ENCODE measurements around the gene SLC25A19.

The SLC25A19 gene

DNA sequence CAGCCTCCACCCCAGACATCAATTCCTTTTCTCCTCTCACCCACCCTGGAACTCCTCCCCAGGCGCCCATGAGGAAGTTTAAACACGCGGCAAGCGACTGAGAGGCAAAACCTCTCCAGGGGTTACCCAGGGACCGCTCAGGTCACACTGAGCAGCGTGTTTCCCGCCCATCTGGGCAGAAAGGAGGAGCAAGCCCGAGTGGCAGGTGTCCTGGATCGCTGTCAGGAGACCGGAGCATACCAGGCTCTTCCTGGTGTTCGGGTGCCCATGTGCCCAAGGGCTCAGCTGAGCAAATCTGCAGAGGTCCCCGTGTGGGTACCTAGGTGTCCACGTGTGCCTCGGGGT is 491 bp downstream of the SLC25A19 start:
- Histone ChIP-seq H3K4me1 (ENCODE audit: insufficient read depth, low read length, poor library complexity, severe bottlenecking) (peaks cover 10% of the 10 kb centered on the region), H2AFZ (ENCODE audit: low read length) (peak overlapping the region; percentile 83), H3K9ac (ENCODE audit: low read depth, low read length, poor library complexity, severe bottlenecking) (peak overlapping the region; percentile 66), H3K9me3 (ENCODE audit: insufficient read depth, low read depth, low read length) (no peaks in the 10 kb centered on the region), H4K20me1 (ENCODE audit: insufficient read depth, low read length, poor library complexity, severe bottlenecking) (no peaks in the 10 kb centered on the region), H3K79me2 (ENCODE audit: insufficient read depth, low read length) (peaks cover 20% of the 10 kb centered on the region; the same call in 1 of the 2 replicates), H3K36me3 (ENCODE audit: insufficient read depth, low read length) (peaks cover 5% of the 10 kb centered on the region; the same call in 1 of the 2 replicates), H3K9me2 (replicated peaks; ENCODE audit: low read depth, low read length) (no peaks in the 10 kb centered on the region), H3K4me3 (ENCODE audit: low read length, poor library complexity, severe bottlenecking) (peak overlapping the region; percentile 81), H3K27me3 (ENCODE audit: insufficient read depth, low read length, poor library complexity, severe bottlenecking) (no peaks in the 10 kb centered on the region), H3F3A (ENCODE audit: low read depth) (0 out of 2 replicates have a peak, but pooled peaks cover 4% of the 10 kb centered on the region), H3K4me2 (ENCODE audit: low read depth, low read length, poor library complexity, severe bottlenecking) (peak overlapping the region; percentile 81)
- no peak for TF ChIP-seq EZH2phosphoT487 (IDR thresholded peaks at IDR 0.05; ENCODE audit: borderline replicate concordance)
- TF ChIP-seq, protein P1, sequence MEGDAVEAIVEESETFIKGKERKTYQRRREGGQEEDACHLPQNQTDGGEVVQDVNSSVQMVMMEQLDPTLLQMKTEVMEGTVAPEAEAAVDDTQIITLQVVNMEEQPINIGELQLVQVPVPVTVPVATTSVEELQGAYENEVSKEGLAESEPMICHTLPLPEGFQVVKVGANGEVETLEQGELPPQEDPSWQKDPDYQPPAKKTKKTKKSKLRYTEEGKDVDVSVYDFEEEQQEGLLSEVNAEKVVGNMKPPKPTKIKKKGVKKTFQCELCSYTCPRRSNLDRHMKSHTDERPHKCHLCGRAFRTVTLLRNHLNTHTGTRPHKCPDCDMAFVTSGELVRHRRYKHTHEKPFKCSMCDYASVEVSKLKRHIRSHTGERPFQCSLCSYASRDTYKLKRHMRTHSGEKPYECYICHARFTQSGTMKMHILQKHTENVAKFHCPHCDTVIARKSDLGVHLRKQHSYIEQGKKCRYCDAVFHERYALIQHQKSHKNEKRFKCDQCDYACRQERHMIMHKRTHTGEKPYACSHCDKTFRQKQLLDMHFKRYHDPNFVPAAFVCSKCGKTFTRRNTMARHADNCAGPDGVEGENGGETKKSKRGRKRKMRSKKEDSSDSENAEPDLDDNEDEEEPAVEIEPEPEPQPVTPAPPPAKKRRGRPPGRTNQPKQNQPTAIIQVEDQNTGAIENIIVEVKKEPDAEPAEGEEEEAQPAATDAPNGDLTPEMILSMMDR (conservative IDR thresholded peaks at IDR 0.05; ENCODE audit: low read length): no peak

DNA sequence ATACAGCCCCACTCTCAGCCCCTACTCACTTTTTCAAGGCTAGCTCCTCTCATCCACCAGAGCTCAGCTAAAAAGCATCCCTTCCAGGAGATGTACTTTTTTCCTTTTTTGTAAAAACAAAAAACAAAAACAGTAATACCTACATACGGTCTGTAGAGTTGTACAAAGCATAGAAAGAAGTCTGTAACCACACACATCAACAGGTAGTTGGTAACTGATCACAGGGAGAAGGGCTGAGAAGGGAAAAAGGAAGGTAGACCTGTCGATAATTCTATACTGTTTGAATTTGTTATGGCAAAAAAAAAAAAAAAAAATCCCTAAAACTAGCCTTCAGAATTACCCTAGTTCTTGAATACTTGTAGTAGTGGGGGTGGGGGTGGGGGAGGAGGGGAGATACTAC is 874 bp downstream of the SLC25A19 start:
- H3K36me3 ChIP-seq (ENCODE audit: insufficient read depth, low read length): peaks cover 5% of the 10 kb centered on the region; the same call in 1 of the 2 replicates
- TF ChIP-seq, protein P1 (conservative IDR thresholded peaks at IDR 0.05; ENCODE audit: low read length): no peak
- no peak for TF ChIP-seq EZH2phosphoT487 (IDR thresholded peaks at IDR 0.05; ENCODE audit: borderline replicate concordance)
- no peaks in the 10 kb centered on the region for H3K9me3 ChIP-seq (ENCODE audit: insufficient read depth, low read depth, low read length)
- no peaks in the 10 kb centered on the region for H3K27me3 ChIP-seq (ENCODE audit: insufficient read depth, low read length, poor library complexity, severe bottlenecking)
- H2AFZ ChIP-seq (ENCODE audit: low read length): peak overlapping the region; percentile 83; the same call in 1 of the 2 replicates
- peaks cover 10% of the 10 kb centered on the region for H3K4me1 ChIP-seq (ENCODE audit: insufficient read depth, low read length, poor library complexity, severe bottlenecking)
- no peaks in the 10 kb centered on the region for H3K9me2 ChIP-seq (replicated peaks; ENCODE audit: low read depth, low read length)
- H4K20me1 ChIP-seq (ENCODE audit: insufficient read depth, low read length, poor library complexity, severe bottlenecking): no peaks in the 10 kb centered on the region
- peaks cover 20% of the 10 kb centered on the region; the same call in 1 of the 2 replicates for H3K79me2 ChIP-seq (ENCODE audit: insufficient read depth, low read length)
- H3K9ac ChIP-seq (ENCODE audit: low read depth, low read length, poor library complexity, severe bottlenecking): peak overlapping the region; percentile 66
- H3K4me2 ChIP-seq (ENCODE audit: low read depth, low read length, poor library complexity, severe bottlenecking): peak overlapping the region; percentile 81
- H3K4me3 ChIP-seq (ENCODE audit: low read length, poor library complexity, severe bottlenecking): peak overlapping the region; percentile 81
- H3F3A ChIP-seq (ENCODE audit: low read depth): 0 out of 2 replicates have a peak, but pooled peaks cover 4% of the 10 kb centered on the region

DNA sequence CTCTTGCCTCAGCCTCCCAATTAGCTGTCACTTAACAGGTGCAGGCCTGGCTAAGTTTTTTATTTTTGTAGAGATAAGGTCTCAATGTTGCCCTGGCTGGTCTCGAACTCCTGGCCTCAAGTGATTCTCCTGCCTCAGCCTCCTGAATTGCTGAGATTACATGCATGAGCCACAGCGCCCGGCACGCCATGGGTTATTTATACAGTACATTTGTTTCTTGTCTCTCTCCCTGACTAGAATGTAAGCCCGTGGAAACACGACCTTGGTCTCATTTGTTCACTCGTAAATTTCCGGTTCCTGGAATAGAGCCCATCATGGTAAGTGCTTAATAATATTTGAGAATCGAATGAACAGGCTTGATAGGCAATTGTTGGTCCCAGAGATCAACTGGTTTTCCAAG is 2.0 kb downstream of the SLC25A19 start:
- Histone ChIP-seq H3K4me3 (ENCODE audit: low read length, poor library complexity, severe bottlenecking) (no peak overlapping the region), H3K27me3 (ENCODE audit: insufficient read depth, low read length, poor library complexity, severe bottlenecking) (no peaks in the 10 kb centered on the region), H3K4me2 (ENCODE audit: low read depth, low read length, poor library complexity, severe bottlenecking) (peak overlapping the region; percentile 35), H3K9me3 (ENCODE audit: insufficient read depth, low read depth, low read length) (no peaks in the 10 kb centered on the region), H3K9me2 (replicated peaks; ENCODE audit: low read depth, low read length) (no peaks in the 10 kb centered on the region), H4K20me1 (ENCODE audit: insufficient read depth, low read length, poor library complexity, severe bottlenecking) (no peaks in the 10 kb centered on the region), H3K4me1 (ENCODE audit: insufficient read depth, low read length, poor library complexity, severe bottlenecking) (peaks cover 10% of the 10 kb centered on the region), H3K9ac (ENCODE audit: low read depth, low read length, poor library complexity, severe bottlenecking) (no peak overlapping the region), H3F3A (ENCODE audit: low read depth) (0 out of 2 replicates have a peak, but pooled peaks cover 4% of the 10 kb centered on the region), H2AFZ (ENCODE audit: low read length) (no peak overlapping the region), H3K36me3 (ENCODE audit: insufficient read depth, low read length) (peaks cover 5% of the 10 kb centered on the region; the same call in 1 of the 2 replicates), H3K79me2 (ENCODE audit: insufficient read depth, low read length) (peaks cover 20% of the 10 kb centered on the region; the same call in 1 of the 2 replicates)
- TF ChIP-seq, protein P1 (conservative IDR thresholded peaks at IDR 0.05; ENCODE audit: low read length): no peak
- TF ChIP-seq EZH2phosphoT487 (IDR thresholded peaks at IDR 0.05; ENCODE audit: borderline replicate concordance): no peak

Data from Loucy (cell line).